NCI-H146 (cell line): Measurements from ENCODE around the gene BMAL1.
A peak's percentile ranks its signal among the peaks of the same experiment; 100 is the strongest.

Experiments used
- DNase-seq: peaks from one replicate; lab custom pipeline; 2025; lab: John Stamatoyannopoulos, UW

The BMAL1 gene

GRCh38 chr11:13343931-13344717 lies 66.5 kb downstream of the BMAL1 start:
- peak; percentile 59 for DNase-seq

GRCh38 chr11:13344818-13345217 lies 67.2 kb downstream of the BMAL1 start:
- DNase-seq, result no peak

DNA sequence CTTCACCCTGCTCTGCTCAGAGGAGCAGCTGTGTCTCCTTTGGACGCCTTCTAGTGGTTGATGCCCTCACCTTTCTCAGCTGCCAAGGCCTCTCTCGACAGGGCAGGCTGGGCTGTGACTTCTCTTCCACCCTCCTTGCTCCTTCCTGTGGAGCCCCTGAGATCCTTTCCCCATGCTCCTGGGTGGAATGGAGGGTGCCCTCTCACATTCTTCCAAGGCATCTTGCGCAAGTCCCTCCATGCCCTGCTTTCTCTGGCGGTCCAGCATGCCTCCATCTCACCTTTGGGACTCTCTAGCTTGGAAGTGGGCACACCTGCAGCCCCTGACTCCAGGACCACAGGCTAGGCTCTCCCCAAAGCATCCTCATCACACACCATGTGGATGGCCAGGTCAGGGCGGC lies 68.9 kb downstream of the BMAL1 start:
- DNase-seq, result no peak

GRCh38 chr11:13347901-13348300 lies 70.3 kb downstream of the BMAL1 start:
- no peak for DNase-seq

DNA sequence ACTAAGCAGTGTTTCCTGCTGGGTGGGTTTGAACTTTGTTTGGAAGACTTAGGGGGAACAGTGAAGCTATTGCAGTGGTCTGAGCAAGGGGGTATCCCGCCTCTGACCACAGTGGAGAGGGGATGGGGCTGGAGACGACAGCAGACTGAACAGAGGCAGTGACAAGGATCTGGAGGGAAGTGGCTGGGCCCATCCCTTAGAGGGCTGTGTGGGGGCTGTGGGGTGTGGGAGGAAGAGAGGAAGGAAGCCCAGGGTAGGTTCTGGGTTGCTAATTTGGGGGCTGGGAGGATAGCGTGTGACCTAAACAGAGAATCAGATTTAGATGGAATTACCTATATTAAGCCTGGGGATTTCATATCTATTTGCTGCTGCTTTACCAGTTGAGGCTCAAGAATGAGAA lies 70.7 kb downstream of the BMAL1 start:
- no peak for DNase-seq

GRCh38 chr11:13349046-13349445 lies 71.5 kb downstream of the BMAL1 start:
- no peak for DNase-seq

DNA sequence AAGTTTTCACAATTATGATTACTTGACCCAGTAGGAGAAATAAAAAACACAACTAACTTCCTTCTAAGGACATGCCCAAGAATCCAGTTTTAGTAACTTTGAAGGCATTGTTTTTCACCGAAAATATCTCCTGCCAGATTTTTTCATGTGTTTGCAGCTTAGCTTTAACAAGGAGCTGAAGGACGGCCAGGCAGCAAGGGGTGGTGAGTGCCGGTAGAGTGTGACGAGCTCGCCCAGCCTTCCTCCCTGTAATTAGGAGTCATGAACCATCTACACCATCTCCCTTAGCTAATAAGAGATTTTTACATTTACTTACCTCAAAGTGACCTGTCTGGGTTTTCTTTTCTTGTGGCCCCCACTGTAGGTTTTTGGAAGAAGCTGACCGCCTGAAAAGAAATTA lies 72.0 kb downstream of the BMAL1 start:
- no peak for DNase-seq

GRCh38 chr11:13352711-13353110 lies 75.1 kb downstream of the BMAL1 start:
- no peak for DNase-seq

- DNase-seq, result no peak
Observed at GRCh38 chr11:13354335-13354734, 76.7 kb downstream of the BMAL1 start.

- DNase-seq, result no peak
Observed at GRCh38 chr11:13355191-13355590, 77.6 kb downstream of the BMAL1 start.

DNA sequence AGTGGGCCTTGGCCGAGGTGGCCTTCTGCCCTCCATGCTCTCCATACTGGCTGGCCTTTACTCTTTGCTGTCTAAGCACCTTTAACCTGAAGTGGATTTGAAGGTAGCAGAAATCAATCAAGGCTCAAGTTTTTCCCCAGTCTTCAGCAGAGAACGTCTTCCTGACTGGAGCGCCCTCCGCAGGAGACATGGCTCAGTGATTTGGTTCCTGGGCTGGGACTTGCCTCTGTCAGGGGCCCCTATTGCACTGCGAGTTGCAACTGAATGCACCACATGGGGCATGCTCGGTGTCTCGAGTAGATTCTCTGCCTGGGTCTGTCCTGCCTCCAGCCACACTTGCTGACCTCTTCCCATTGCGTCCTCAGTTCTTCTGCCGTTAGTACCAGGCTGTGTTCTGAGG lies 79.6 kb downstream of the BMAL1 start:
- no peak for DNase-seq

DNA sequence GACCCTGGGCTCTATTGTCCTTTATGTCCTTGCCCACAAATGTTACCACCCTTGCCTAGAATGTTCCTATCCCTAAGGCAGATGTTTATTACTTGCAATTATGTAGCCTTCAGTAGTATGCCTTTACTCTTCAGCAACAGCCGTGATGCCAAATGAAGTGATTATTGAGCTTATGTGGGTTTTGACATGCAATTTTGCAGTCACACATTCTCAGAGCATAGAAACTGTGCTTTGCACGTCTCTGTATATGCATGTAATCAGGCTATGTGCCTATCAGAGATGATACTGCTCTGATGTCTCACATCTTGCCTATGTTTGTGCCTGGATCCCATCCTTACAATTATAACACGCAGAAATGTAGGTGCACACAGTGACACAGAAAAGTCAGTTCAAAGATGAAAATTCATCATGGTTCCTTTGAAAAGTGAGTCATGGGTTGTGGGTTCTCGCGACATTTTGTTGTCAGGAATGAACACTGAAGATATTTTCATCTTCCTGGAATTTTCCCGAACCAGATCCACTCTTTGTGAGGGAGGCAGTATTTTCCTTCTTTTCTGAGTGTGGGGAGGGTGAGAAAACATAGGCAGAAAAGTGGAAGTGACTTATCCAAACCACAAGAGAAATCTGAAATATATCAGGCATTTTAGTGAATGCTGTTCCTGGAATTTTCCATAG lies 81.1 kb downstream of the BMAL1 start:
- DNase-seq, result no peak

DNA sequence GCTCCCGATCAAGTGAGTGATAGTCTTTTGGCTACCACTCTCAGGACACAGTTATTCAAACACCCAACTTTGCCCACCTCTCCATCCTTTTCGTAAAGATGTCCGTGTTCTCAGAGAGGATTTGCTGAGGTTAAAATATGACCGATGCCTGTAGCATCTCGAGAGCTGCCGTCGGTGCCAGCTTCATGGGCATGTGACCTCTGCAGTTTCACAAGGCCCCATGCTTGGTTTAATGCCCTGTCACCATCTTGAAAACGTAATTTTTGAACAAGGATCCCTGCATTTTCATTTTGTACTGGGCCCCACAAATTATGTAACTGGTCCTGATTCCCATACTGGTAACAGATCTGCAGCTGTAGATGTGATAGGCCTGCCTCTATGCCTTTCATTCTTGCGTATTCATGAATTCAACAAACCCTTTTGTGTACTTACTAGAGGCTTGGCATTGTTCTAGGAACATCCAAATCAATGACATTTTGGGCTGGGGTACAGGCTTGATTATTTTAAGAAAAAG lies 85.1 kb downstream of the BMAL1 start:
- DNase-seq, result no peak

GRCh38 chr11:13364388-13364787 lies 86.8 kb downstream of the BMAL1 start:
- no peak for DNase-seq

GRCh38 chr11:13366266-13367026 lies 88.9 kb downstream of the BMAL1 start:
- no peak for DNase-seq

DNA sequence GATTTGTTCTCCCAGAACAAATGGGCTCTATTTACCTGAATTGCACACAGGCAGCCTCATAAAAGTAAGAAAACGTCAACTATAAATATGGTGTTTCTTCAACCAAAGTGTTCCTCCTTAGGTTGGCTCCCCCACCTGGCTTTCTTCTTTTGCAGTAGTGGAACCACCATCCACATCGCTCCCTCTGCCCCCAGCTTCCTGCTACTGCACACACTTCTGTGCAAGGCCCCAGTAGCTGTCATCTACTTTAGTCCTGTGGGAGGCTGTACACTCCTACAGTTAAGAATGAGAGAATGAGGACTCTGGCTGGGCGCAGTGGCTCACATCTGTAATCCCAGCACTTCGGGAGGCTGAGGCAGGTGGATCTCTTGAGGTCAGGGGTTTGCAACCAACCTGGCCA lies 89.5 kb downstream of the BMAL1 start:
- DNase-seq, result no peak

DNA sequence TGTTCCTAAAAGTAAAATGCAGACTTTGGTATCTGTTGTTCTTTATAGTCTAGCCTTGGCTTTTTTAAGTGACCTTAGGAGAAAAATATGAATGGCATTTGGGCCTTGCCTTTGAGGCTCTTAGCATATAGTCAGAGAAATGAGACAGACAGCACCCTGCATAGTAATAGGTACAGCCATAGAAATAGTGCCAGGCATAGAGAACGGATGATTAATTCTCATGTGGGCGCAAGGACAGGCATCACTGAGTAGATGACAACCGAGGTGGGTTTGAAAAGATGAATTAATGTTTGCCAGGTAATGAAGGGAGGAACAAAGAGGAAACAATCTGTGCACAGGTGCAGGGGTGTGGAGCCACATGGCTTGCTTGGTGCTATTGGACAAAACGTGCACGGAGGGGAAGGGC lies 90.5 kb downstream of the BMAL1 start:
- DNase-seq, result no peak

- no peak for DNase-seq
Observed at GRCh38 chr11:13373216-13373615, 95.6 kb downstream of the BMAL1 start.

- no peak for DNase-seq
Observed at GRCh38 chr11:13375798-13376197, 98.2 kb downstream of the BMAL1 start.

GRCh38 chr11:13376402-13376801 lies 98.8 kb downstream of the BMAL1 start:
- DNase-seq, result no peak

- DNase-seq, result no peak
Observed at GRCh38 chr11:13376838-13377237, 99.2 kb downstream of the BMAL1 start.

DNA sequence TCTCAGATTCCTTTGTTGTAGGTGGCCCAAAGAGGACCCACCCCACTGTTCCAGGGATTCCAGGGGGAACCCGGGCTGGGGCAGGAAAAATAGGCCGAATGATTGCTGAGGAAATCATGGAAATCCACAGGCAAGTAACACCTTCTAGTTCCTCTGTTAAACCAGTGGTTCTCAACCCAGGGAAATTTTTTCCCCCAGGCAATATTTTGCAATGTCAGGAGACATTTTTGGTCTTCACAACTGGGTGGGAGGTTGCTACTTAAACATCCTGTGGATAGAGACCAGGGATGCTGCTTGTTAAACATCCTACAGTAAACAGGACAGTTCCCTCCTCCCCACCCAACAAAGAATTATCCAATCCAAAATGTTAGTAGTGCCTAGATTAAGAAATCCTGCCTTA lies 100.7 kb downstream of the BMAL1 start:
- no peak for DNase-seq

- DNase-seq, result no peak
Observed at GRCh38 chr11:13380731-13381130, 103.1 kb downstream of the BMAL1 start.
